DND-41 (cell line): ENCODE measurements around the gene LRRC70.

Source experiments
- ATAC-seq: fragments of 200-7000 bp; cut with Tn5 transposase; 3 replicates; pipeline ENCODE4 v1.9.1; 2021; ENCODE audit warnings: low read depth; ENCODE audit not compliant: insufficient read depth
- DNase-seq: peaks from one replicate; pipeline ENCODE4 v3.0.0-alpha.2; 2020
- H2AFZ ChIP-seq: 2 replicates; pipeline ENCODE4 v1.6.0; 2012; ENCODE audit warnings: low read depth, low read length
- H3K27ac ChIP-seq: 2 replicates; pipeline ENCODE4 v1.5.1; 2012; ENCODE audit warnings: low read length, inconsistent platforms
- H3K27me3 ChIP-seq: fragments of 200-600 bp; sonication (generic); 2 replicates; pipeline ENCODE4 v1.6.0; 2012; ENCODE audit warnings: low read length, mild to moderate bottlenecking, inconsistent platforms; ENCODE audit not compliant: insufficient read depth, poor library complexity
- H3K36me3 ChIP-seq: 2 replicates; pipeline ENCODE4 v1.5.1; 2012; ENCODE audit warnings: low read length, inconsistent platforms; ENCODE audit not compliant: insufficient read depth
- H3K4me1 ChIP-seq: 2 replicates; pipeline ENCODE4 v1.5.1; 2012; ENCODE audit warnings: mild to moderate bottlenecking, low read length; ENCODE audit not compliant: insufficient read depth
- H3K4me2 ChIP-seq: 2 replicates; pipeline ENCODE4 v1.6.0; 2012; ENCODE audit warnings: mild to moderate bottlenecking, moderate library complexity, low read length, inconsistent platforms; ENCODE audit not compliant: insufficient read depth
- H3K4me3 ChIP-seq, 2 experiments: fragments of 200-600 bp in 1 of 2; shearing (Covaris generic) in 1 of 2; 2 replicates each; pipeline ENCODE4 v1.5.1; 2012 to 2016; ENCODE audit warnings: inconsistent platforms in 2 of 2, low read length in 2 of 2, mild to moderate bottlenecking in 2 of 2, low read depth in 1 of 2, moderate library complexity in 1 of 2
- H3K79me2 ChIP-seq: 2 replicates; pipeline ENCODE4 v1.6.0; 2012; ENCODE audit warnings: low read length, inconsistent platforms; ENCODE audit not compliant: insufficient read depth
- H3K9ac ChIP-seq: 2 replicates; pipeline ENCODE4 v1.6.0; 2012; ENCODE audit warnings: low read depth, mild to moderate bottlenecking, inconsistent platforms, low read length, moderate library complexity
- H3K9me3 ChIP-seq: 2 replicates; pipeline ENCODE4 v1.5.1; 2012; ENCODE audit warnings: low read length, moderate library complexity, mild to moderate bottlenecking, inconsistent platforms; ENCODE audit not compliant: insufficient read depth, severe bottlenecking
- H4K20me1 ChIP-seq: 2 replicates; pipeline ENCODE4 v1.6.0; 2012; ENCODE audit warnings: low read length; ENCODE audit not compliant: insufficient read depth
- EZH2 ChIP-seq: IDR thresholded peaks from 3 replicates; pipeline ENCODE4 v1.6.1; 2012; ENCODE audit warnings: borderline replicate concordance, low read depth, mild to moderate bottlenecking, moderate library complexity, low read length, inconsistent platforms; ENCODE audit not compliant: severe bottlenecking
- TF ChIP-seq, protein P1 (sequence below): IDR thresholded peaks from 2 replicates; pipeline ENCODE4 v1.5.1; 2012; ENCODE audit warnings: borderline replicate concordance, low read length, moderate library complexity, mild to moderate bottlenecking; ENCODE audit not compliant: poor library complexity, severe bottlenecking; ENCODE audit errors: extremely low read depth

Gene LRRC70

GRCh38 chr5:62569470-62569869, 9.1 kb upstream of the LRRC70 start:
- TF ChIP-seq, protein P1, sequence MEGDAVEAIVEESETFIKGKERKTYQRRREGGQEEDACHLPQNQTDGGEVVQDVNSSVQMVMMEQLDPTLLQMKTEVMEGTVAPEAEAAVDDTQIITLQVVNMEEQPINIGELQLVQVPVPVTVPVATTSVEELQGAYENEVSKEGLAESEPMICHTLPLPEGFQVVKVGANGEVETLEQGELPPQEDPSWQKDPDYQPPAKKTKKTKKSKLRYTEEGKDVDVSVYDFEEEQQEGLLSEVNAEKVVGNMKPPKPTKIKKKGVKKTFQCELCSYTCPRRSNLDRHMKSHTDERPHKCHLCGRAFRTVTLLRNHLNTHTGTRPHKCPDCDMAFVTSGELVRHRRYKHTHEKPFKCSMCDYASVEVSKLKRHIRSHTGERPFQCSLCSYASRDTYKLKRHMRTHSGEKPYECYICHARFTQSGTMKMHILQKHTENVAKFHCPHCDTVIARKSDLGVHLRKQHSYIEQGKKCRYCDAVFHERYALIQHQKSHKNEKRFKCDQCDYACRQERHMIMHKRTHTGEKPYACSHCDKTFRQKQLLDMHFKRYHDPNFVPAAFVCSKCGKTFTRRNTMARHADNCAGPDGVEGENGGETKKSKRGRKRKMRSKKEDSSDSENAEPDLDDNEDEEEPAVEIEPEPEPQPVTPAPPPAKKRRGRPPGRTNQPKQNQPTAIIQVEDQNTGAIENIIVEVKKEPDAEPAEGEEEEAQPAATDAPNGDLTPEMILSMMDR: no peak
- no peak for TF ChIP-seq EZH2
- Histone ChIP-seq H3K79me2 (no peaks in the 10 kb centered on the region), H3K4me3 (no peak overlapping the region), H4K20me1 (no peaks in the 10 kb centered on the region), H3K9me3 (peaks cover 17% of the 10 kb centered on the region), H3K27ac (no peak overlapping the region), H2AFZ (no peak overlapping the region), H3K27me3 (no peaks in the 10 kb centered on the region), H3K4me1 (no peaks in the 10 kb centered on the region), H3K36me3 (peaks cover 36% of the 10 kb centered on the region), H3K4me2 (no peak overlapping the region), H3K9ac (no peak overlapping the region)
- no peak for ATAC-seq
- no peak for DNase-seq

- Histone ChIP-seq H3K4me2 (no peak overlapping the region), H2AFZ (no peak overlapping the region), H3K79me2 (no peaks in the 10 kb centered on the region), H3K27me3 (no peaks in the 10 kb centered on the region), H3K36me3 (peaks cover 10% of the 10 kb centered on the region), H3K4me3 (no peak overlapping the region), H3K4me1 (peaks cover 3% of the 10 kb centered on the region), H4K20me1 (no peaks in the 10 kb centered on the region), H3K9me3 (peaks cover 4% of the 10 kb centered on the region), H3K27ac (no peak overlapping the region), H3K9ac (no peak overlapping the region)
- DNase-seq (no peak), ATAC-seq (no peak)
- TF ChIP-seq, protein P1: no peak
- TF ChIP-seq EZH2: no peak
These were observed 5.6 kb upstream of the LRRC70 start for GRCh38 chr5:62572918-62573514.

DNA sequence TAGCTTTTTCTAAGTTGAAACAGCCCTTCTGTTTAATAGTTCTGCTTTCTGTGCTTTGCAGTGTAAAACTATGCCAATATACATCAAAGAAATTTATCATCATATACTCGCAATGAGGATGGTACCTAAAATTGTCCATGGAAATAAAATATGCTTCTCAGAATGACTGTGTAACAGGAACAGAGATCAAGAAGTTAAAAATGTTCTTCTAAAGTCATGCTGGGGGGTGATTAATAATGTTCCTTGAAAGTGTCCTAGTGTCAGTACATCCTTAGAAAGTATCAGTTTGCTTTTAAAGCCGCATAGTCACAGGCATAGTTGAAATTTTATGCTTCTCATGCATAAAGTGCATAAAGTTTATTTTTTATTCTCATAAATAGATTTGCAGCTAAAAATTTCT, 4.0 kb upstream of the LRRC70 start:
- Histone ChIP-seq H3K4me1 (peaks cover 14% of the 10 kb centered on the region), H3K9me3 (no peaks in the 10 kb centered on the region), H3K4me3 (no peak overlapping the region), H3K79me2 (no peaks in the 10 kb centered on the region), H4K20me1 (no peaks in the 10 kb centered on the region), H3K9ac (no peak overlapping the region), H3K27me3 (no peaks in the 10 kb centered on the region), H3K36me3 (no peaks in the 10 kb centered on the region; the same call in 1 of the 2 replicates), H3K27ac (no peak overlapping the region), H2AFZ (no peak overlapping the region), H3K4me2 (no peak overlapping the region)
- TF ChIP-seq, protein P1: no peak
- TF ChIP-seq EZH2: no peak
- no peak for DNase-seq
- ATAC-seq: no peak

DNA sequence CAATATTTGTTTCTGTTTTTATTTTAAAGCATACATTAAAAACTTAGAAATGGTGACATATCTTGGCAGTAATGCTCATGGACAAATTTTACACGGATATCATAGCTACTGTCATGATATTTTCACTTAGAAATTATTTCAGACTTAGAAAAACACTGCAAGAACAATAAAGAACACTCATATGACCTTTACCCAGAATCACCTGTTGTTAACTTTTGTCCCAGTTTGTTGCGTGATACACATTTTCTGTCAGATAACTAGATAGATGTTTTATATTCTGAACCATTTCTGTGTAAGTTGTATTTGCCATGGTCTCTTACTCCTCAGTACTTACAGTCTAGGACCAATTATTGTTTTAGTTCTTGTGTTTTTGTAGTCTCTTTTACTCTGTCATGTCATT, 3.6 kb upstream of the LRRC70 start:
- Histone ChIP-seq H3K36me3 (peaks cover 3% of the 10 kb centered on the region; the same call in 1 of the 2 replicates), H2AFZ (no peak overlapping the region), H3K9me3 (no peaks in the 10 kb centered on the region), H3K9ac (no peak overlapping the region), H3K79me2 (no peaks in the 10 kb centered on the region), H3K4me3 (no peak overlapping the region), H4K20me1 (no peaks in the 10 kb centered on the region), H3K4me1 (peaks cover 14% of the 10 kb centered on the region), H3K27ac (no peak overlapping the region), H3K27me3 (no peaks in the 10 kb centered on the region), H3K4me2 (no peak overlapping the region)
- ATAC-seq (no peak), DNase-seq (no peak)
- TF ChIP-seq, protein P1: no peak
- no peak for TF ChIP-seq EZH2
